ENCODE results near the gene GEMIN5.

GEMIN5 gene

GRCh38 chr5:154881986-154882385, 56.0 kb downstream of the GEMIN5 start:
- no peak for DNase-seq

- DNase-seq, result peak; percentile 11
Measured at GRCh38 chr5:154878642-154879335, 59.2 kb downstream of the GEMIN5 start.

GRCh38 chr5:154873791-154874331, 64.2 kb downstream of the GEMIN5 start:
- DNase-seq, result no peak

- DNase-seq, result no peak
Measured at GRCh38 chr5:154871734-154872133, 66.3 kb downstream of the GEMIN5 start.

- no peak for DNase-seq
Measured at GRCh38 chr5:154868702-154869101, 69.3 kb downstream of the GEMIN5 start.

GRCh38 chr5:154866841-154867240, 71.2 kb downstream of the GEMIN5 start:
- DNase-seq, result no peak

GRCh38 chr5:154865466-154866184, 72.4 kb downstream of the GEMIN5 start:
- no peak for DNase-seq

GRCh38 chr5:154863291-154864080, 74.5 kb downstream of the GEMIN5 start:
- DNase-seq, result peak; percentile 6

- DNase-seq, result peak; percentile 19
Measured at GRCh38 chr5:154862766-154863165, 75.2 kb downstream of the GEMIN5 start.

- no peak for DNase-seq
Measured at GRCh38 chr5:154861946-154862345, 76.1 kb downstream of the GEMIN5 start.

- DNase-seq, result no peak
Measured at GRCh38 chr5:154860765-154861164, 77.2 kb downstream of the GEMIN5 start.

GRCh38 chr5:154860123-154860522, 77.9 kb downstream of the GEMIN5 start:
- peak; percentile 73 for DNase-seq

- no peak for DNase-seq
Measured at GRCh38 chr5:154858972-154859871, 78.8 kb downstream of the GEMIN5 start.

GRCh38 chr5:154858297-154858971, 79.6 kb downstream of the GEMIN5 start, which contains the start of gene CNOT8:
Gene CNOT8 (plus strand): TSS chr5:154858627. CDS start chr5:154863279, 4,652 bp downstream.
- peak; percentile 98 for DNase-seq

- DNase-seq, result peak; percentile 97
Measured at GRCh38 chr5:154857530-154858296, 80.3 kb downstream of the GEMIN5 start.

- DNase-seq, result no peak
Measured at GRCh38 chr5:154851351-154851750, 86.7 kb downstream of the GEMIN5 start.

GRCh38 chr5:154850255-154851062, 87.6 kb downstream of the GEMIN5 start, which contains the start of gene FAXDC2:
Gene FAXDC2 (minus strand): TSS chr5:154850603. CDS start chr5:154838178, 12,425 bp downstream.
- DNase-seq, result peak; percentile 68

GRCh38 chr5:154849791-154850201, 88.2 kb downstream of the GEMIN5 start:
- DNase-seq, result no peak

- DNase-seq, result no peak
Measured at GRCh38 chr5:154849264-154849785, 88.7 kb downstream of the GEMIN5 start.
